Left ventricle myocardium inferior (tissue), 1 donor: Measurements from ENCODE around the gene SEMA3C. TPM values are rescaled to one million over a fixed set of nuclear protein-coding genes. Genes with fewer than 3 reads are reported as not detected.

ENCODE experiments used
- DNase-seq: peaks from one replicate; pipeline ENCODE4 v3.0.0-alpha.2; 2020
- H3K27ac ChIP-seq: fragments of 200-600 bp; replicated peaks from 2 replicates; pipeline ENCODE4 v1.8.0; 2021
- H3K27me3 ChIP-seq: fragments of 200-600 bp; 2 replicates; pipeline ENCODE4 v1.8.0; 2021; ENCODE audit warnings: low read depth
- H3K36me3 ChIP-seq: fragments of 200-600 bp; 2 replicates; pipeline ENCODE4 v1.8.0; 2021
- H3K4me1 ChIP-seq: fragments of 200-600 bp; 2 replicates; pipeline ENCODE4 v1.8.0; 2021
- H3K4me3 ChIP-seq: fragments of 200-600 bp; 2 replicates; pipeline ENCODE4 v1.8.0; 2021; ENCODE audit warnings: mild to moderate bottlenecking, moderate library complexity
- H3K9me3 ChIP-seq: fragments of 200-600 bp; replicated peaks from 2 replicates; pipeline ENCODE4 v1.8.0; 2021
- CTCF ChIP-seq: fragments of 200-600 bp; IDR thresholded peaks from 2 replicates; pipeline ENCODE4 v1.8.0; 2021; ENCODE audit warnings: antibody characterized with exemption, mild to moderate bottlenecking, borderline replicate concordance
- intact Hi-C: fragments of 100-400 bp; cut with micrococcal nuclease; formaldehyde crosslinking; loops from one replicate; pipeline ENCODE4 v1.11.0; 2022
- long read RNA-seq: library from polyadenylated mRNA; unstranded; transcript quantifications from one replicate; pipeline ENCODE4 v2.0.0, GENCODE V29; 2021
- total RNA-seq: library from RNA; stranded (reverse); fragmentation: NEBNext Ultra II Directional; extraction: Animal tissue kit (Norgen Biotek cat#: 25700); gene quantifications from one replicate; pipeline ENCODE4 v1.2.1, GENCODE V29; 2021
- donor health status: DM: no; HTN: yes; CAD: no; lungs with severe emphysema.

SEMA3C gene
- total RNA-seq, result 66.5 TPM
- long read RNA-seq, full-length matches to known transcripts, result 85 of 113 reads
- long read RNA-seq, partial matches to known transcripts, result 12 of 113 reads
- long read RNA-seq, other reads (novel, unspliced or antisense), result 16 of 113 reads

- H3K4me1 ChIP-seq, result peaks cover 29% of the 10 kb centered on the region
- peak within 1 kb of the TSS; percentile 74 for H3K4me3 ChIP-seq
- H3K9me3 ChIP-seq, result no peaks in the 10 kb centered on the region
- peak; percentile 90 for DNase-seq
- peaks cover 23% of the 10 kb centered on the region for H3K27me3 ChIP-seq
- TF ChIP-seq CTCF, result no peak
- peak within 1 kb of the TSS; percentile 85 for H3K27ac ChIP-seq
- H3K36me3 ChIP-seq, result no peaks in the 10 kb centered on the region
- intact Hi-C loops, result loop anchor here (10.0 kb wide), 1 partner anchor 224 kb away; no protein-coding TSS in a partner anchor
These were observed at the start of gene SEMA3C for GRCh38 chr7:80918909-80919721. TSS of gene SEMA3C (minus strand) at chr7:80919051. CDS start at chr7:80916781, 2,270 bp downstream.

- no peak for TF ChIP-seq CTCF
- intact Hi-C loops, result no loop called here
- H3K36me3 ChIP-seq, result no peaks in the 10 kb centered on the region
- no peak overlapping the region for H3K4me3 ChIP-seq
- no peak for DNase-seq
- no peak overlapping the region for H3K27ac ChIP-seq
- H3K4me1 ChIP-seq, result no peaks in the 10 kb centered on the region
- no peaks in the 10 kb centered on the region for H3K27me3 ChIP-seq
- no peaks in the 10 kb centered on the region for H3K9me3 ChIP-seq
These were observed 49.8 kb upstream of the SEMA3C start for GRCh38 chr7:80968606-80969005.

GRCh38 chr7:80967917-80968297 lies 49.1 kb upstream of the SEMA3C start:
- Histone ChIP-seq H3K9me3 (peaks cover 1% of the 10 kb centered on the region), H3K4me3 (no peak overlapping the region), H3K27ac (no peak overlapping the region), H3K27me3 (no peaks in the 10 kb centered on the region), H3K36me3 (no peaks in the 10 kb centered on the region), H3K4me1 (no peaks in the 10 kb centered on the region)
- no peak for DNase-seq
- TF ChIP-seq CTCF, result no peak
- intact Hi-C loops, result no loop called here

- no peak for TF ChIP-seq CTCF
- peaks cover 6% of the 10 kb centered on the region for H3K9me3 ChIP-seq
- H3K36me3 ChIP-seq, result no peaks in the 10 kb centered on the region
- H3K27me3 ChIP-seq, result no peaks in the 10 kb centered on the region
- no peak overlapping the region for H3K27ac ChIP-seq
- H3K4me3 ChIP-seq, result no peak overlapping the region
- intact Hi-C loops, result no loop called here
- no peaks in the 10 kb centered on the region for H3K4me1 ChIP-seq
- DNase-seq, result no peak
These were observed 48.4 kb upstream of the SEMA3C start for GRCh38 chr7:80967071-80967916.

GRCh38 chr7:80960244-80960795 lies 41.5 kb upstream of the SEMA3C start:
- Histone ChIP-seq H3K27me3 (no peaks in the 10 kb centered on the region), H3K4me3 (no peak overlapping the region), H3K36me3 (no peaks in the 10 kb centered on the region), H3K27ac (no peak overlapping the region), H3K4me1 (no peaks in the 10 kb centered on the region), H3K9me3 (peaks cover 6% of the 10 kb centered on the region)
- no peak for DNase-seq
- intact Hi-C loops, result no loop called here
- no peak for TF ChIP-seq CTCF
